Peyer's patch (tissue), 4 donors: ENCODE results near the gene CAMP. TPM values are rescaled to one million over a fixed set of nuclear protein-coding genes. Genes with fewer than 3 reads are reported as not detected.
"Not testable (repeated sequence)": the region's sequence is repeated elsewhere in the genome, so short reads cannot be mapped to it uniquely, and the experiment has no call there.

ENCODE experiments used
- DNase-seq, 3 donors: peaks; one replicate each; pipeline ENCODE4 v3.0.0-alpha.2; 2017 to 2019
- H3K27ac ChIP-seq, 4 donors: fragments of 200-600 bp; sonication (generic); one replicate each; pipeline ENCODE4 v1.5.1; 2016 to 2019
- H3K27me3 ChIP-seq, 2 donors: fragments of 200-600 bp; sonication (generic); one replicate each; pipeline ENCODE4 v1.5.1; 2019
- H3K36me3 ChIP-seq, 3 donors: fragments of 200-600 bp; sonication (generic); one replicate each; pipeline ENCODE4 v1.5.1; 2016 to 2019
- H3K4me1 ChIP-seq, 4 donors: fragments of 200-600 bp; sonication (generic); one replicate each; pipeline ENCODE4 v1.5.1; 2016 to 2019
- H3K4me3 ChIP-seq, 4 donors: fragments of 200-600 bp; sonication (generic); 1 replicate in 3 of 4; 2 replicates in 1 of 4; pipeline ENCODE4 v1.5.1; 2016 to 2019; ENCODE audit warnings: mild to moderate bottlenecking in 1 of 4
- H3K9me3 ChIP-seq, 4 donors: fragments of 200-600 bp; sonication (generic); one replicate each; pipeline ENCODE4 v1.5.1; 2016 to 2019; ENCODE audit warnings: mild to moderate bottlenecking in 1 of 4
- CTCF ChIP-seq, 6 experiments: fragments of 450-650 bp in 4 of 6; fragments of 200-600 bp in 2 of 6; sonication (generic) in 1 of 6; IDR thresholded peaks; one replicate each; pipeline ENCODE4 v1.5.1; 2017 to 2019; ENCODE audit warnings: antibody characterized with exemption in 6 of 6, mild to moderate bottlenecking in 3 of 6, moderate library complexity in 1 of 6
- POLR2A ChIP-seq, 2 donors: fragments of 450-650 bp; IDR thresholded peaks; one replicate each; pipeline ENCODE4 v1.5.1; 2017; ENCODE audit warnings: antibody characterized with exemption in 2 of 2, mild to moderate bottlenecking in 2 of 2, moderate library complexity in 2 of 2
- total RNA-seq, 4 donors: library from RNA; depleted of rRNA; stranded (reverse); fragments of >200 nt; gene quantifications; one replicate each; pipeline ENCODE4 v1.1.0, GENCODE V29; 2016

Gene CAMP
- total RNA-seq, 4 donors from 2014 or later, result not detected

DNA sequence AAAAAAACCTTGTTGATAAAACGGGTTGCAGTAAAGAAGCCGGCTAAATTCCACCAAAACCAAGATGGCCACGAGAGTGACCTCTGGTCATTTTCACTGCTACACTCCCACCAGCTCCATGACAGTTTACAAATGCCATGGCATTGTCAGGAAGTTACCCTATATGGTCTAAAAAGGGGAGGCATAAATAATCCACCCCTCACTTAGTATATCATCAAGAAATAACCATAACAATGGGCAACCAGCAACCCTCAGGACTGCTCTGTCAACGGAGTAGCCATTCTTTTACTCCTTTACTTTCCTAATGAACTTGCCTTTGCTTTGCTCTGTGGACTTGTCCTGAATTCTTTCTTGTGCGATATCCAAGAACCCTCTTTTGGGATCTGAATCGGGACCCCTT is 20.7 kb upstream of the CAMP start:
- H3K36me3 ChIP-seq, result no peaks in the 10 kb centered on the region
- no peak overlapping the region for H3K4me3 ChIP-seq
- no peaks in the 10 kb centered on the region for H3K9me3 ChIP-seq
- H3K27me3 ChIP-seq, result no peaks in the 10 kb centered on the region
- H3K27ac ChIP-seq, result no peak overlapping the region
- TF ChIP-seq CTCF (IDR thresholded peaks at IDR 0.05) (no peak), POLR2A (IDR thresholded peaks at IDR 0.05) (no peak)
- H3K4me1 ChIP-seq, result no peaks in the 10 kb centered on the region
- no peak for DNase-seq

GRCh38 chr3:48208076-48208475 is 15.2 kb upstream of the CAMP start:
- Histone ChIP-seq H3K27ac (no peak overlapping the region), H3K4me1 (no peaks in the 10 kb centered on the region), H3K4me3 (no peak overlapping the region), H3K36me3 (no peaks in the 10 kb centered on the region), H3K27me3 (no peaks in the 10 kb centered on the region), H3K9me3 (no peaks in the 10 kb centered on the region)
- TF ChIP-seq CTCF (IDR thresholded peaks at IDR 0.05), result no peak
- DNase-seq, result no peak

- DNase-seq, result no peak
Measured at GRCh38 chr3:48209445-48209844, 13.8 kb upstream of the CAMP start.

GRCh38 chr3:48210534-48210933 is 12.8 kb upstream of the CAMP start:
- not testable (repeated sequence) for H3K9me3 ChIP-seq, H3K36me3 ChIP-seq, H3K4me3 ChIP-seq, H3K27ac ChIP-seq, H3K4me1 ChIP-seq, H3K27me3 ChIP-seq, DNase-seq

More at GRCh38 chr3:48209445-48209844, 13.8 kb upstream of the CAMP start:
- Histone ChIP-seq H3K4me1 (no peaks in the 10 kb centered on the region), H3K27ac (no peak overlapping the region), H3K27me3 (no peaks in the 10 kb centered on the region), H3K9me3 (no peaks in the 10 kb centered on the region), H3K36me3 (no peaks in the 10 kb centered on the region), H3K4me3 (no peak overlapping the region)
- TF ChIP-seq POLR2A (IDR thresholded peaks at IDR 0.05) (no peak), CTCF (IDR thresholded peaks at IDR 0.05) (no peak)

DNA sequence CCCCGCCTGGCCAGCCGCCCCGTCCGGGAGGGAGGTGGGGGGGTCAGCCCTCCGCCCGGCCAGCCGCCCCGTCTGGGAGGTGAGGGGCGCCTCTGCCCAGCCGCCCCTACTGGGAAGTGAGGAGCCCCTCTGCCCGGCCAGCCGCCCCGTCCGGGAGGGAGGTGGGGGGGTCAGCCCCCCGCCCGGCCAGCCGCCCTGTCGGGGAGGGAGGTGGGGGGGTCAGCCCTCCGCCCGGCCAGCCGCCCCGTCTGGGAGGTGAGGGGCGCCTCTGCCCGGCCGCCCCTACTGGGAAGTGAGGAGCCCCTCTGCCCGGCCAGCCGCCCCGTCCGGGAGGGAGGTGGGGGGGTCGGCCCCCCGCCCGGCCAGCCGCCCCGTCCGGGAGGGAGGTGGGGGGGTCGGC is 11.5 kb upstream of the CAMP start:
- H3K27ac ChIP-seq, result not testable (repeated sequence)

DNA sequence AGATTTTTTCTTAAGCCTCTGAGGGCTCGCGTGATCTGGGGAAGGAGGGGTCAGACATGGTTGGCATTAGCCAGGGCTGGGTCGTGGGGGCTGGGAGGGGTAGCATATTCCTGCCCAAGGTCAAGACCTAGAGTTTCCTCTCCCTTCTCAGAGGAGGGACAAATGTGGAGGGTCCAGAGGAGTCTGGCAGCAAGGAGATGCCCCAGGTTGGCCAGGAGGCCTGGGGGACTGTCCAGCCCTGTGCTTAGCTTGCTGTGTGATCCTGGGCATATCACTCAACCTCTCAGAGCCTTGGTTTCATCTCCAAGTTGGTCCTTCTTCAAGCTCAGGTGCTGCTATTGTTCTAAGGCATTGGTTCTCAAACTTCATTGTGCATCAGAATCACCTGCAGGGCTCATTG is 9.1 kb upstream of the CAMP start:
- no peaks in the 10 kb centered on the region for H3K9me3 ChIP-seq
- no peak for DNase-seq
- TF ChIP-seq POLR2A (IDR thresholded peaks at IDR 0.05), result no peak
- no peak for TF ChIP-seq CTCF (IDR thresholded peaks at IDR 0.05)

More for the DNA sequence above, 11.5 kb upstream of the CAMP start:
- not testable (repeated sequence) for H3K4me3 ChIP-seq, H3K36me3 ChIP-seq, H3K27me3 ChIP-seq, DNase-seq, H3K9me3 ChIP-seq, H3K4me1 ChIP-seq

GRCh38 chr3:48215019-48215418 is 8.3 kb upstream of the CAMP start:
- H3K27me3 ChIP-seq, result no peaks in the 10 kb centered on the region
- H3K9me3 ChIP-seq, result no peaks in the 10 kb centered on the region
- no peak for DNase-seq
- H3K4me1 ChIP-seq, result peaks cover 0 to 10% (median 0%) of the 10 kb centered on the region in 4 donors
- no peak for TF ChIP-seq CTCF (IDR thresholded peaks at IDR 0.05)
- peak overlapping the region; percentile 27 to 55 (median 40) for H3K27ac ChIP-seq
- no peak overlapping the region for H3K4me3 ChIP-seq
- H3K36me3 ChIP-seq, result no peaks in the 10 kb centered on the region

More for the DNA sequence above, 9.1 kb upstream of the CAMP start:
- H3K36me3 ChIP-seq, result no peaks in the 10 kb centered on the region
- H3K27ac ChIP-seq, result no peak overlapping the region
- no peak overlapping the region for H3K4me3 ChIP-seq
- H3K4me1 ChIP-seq, result peaks cover 0 to 10% (median 0%) of the 10 kb centered on the region in 4 donors
- H3K27me3 ChIP-seq, result no peaks in the 10 kb centered on the region
